SK-N-SH treated with all-trans-retinoic acid at 6 μM for 48 hours (cell line): Measurements from ENCODE around the gene BTNL9.

Experiments
- ATAC-seq: fragments of 200-7000 bp; cut with Tn5 transposase; 3 replicates; pipeline ENCODE4 v1.9.1; 2020; ENCODE audit warnings: mild to moderate bottlenecking, moderate library complexity
- ARNTL ChIP-seq: fragments of 450-650 bp; formaldehyde crosslinking; IDR thresholded peaks from 2 replicates; pipeline ENCODE4 v1.5.0; 2020; ENCODE audit warnings: low read depth, mild to moderate bottlenecking, moderate library complexity, borderline replicate concordance
- BACH2 ChIP-seq: fragments of 250-450 bp; sonication (Bioruptor Pico); IDR thresholded peaks from 2 replicates; pipeline ENCODE4 v1.9.0; 2021; ENCODE audit warnings: mild to moderate bottlenecking, borderline replicate concordance
- CREB5 ChIP-seq: fragments of 250-450 bp; sonication (Bioruptor Pico); IDR thresholded peaks from 2 replicates; pipeline ENCODE4 v1.5.1; 2020; ENCODE audit warnings: low read depth, mild to moderate bottlenecking, moderate library complexity
- CSDC2 ChIP-seq: fragments of 250-450 bp; sonication (Bioruptor Pico); IDR thresholded peaks from 2 replicates; pipeline ENCODE4 v1.5.0; 2020; ENCODE audit warnings: mild to moderate bottlenecking, moderate library complexity
- CSRNP3 ChIP-seq: fragments of 250-450 bp; sonication (Bioruptor Pico); IDR thresholded peaks from 2 replicates; pipeline ENCODE4 v1.5.1; 2021; ENCODE audit warnings: mild to moderate bottlenecking, moderate library complexity
- ESRRG ChIP-seq: fragments of 250-450 bp; sonication (Bioruptor Pico); IDR thresholded peaks from 2 replicates; pipeline ENCODE4 v1.6.1; 2021; ENCODE audit warnings: mild to moderate bottlenecking
- GLIS3 ChIP-seq: fragments of 250-450 bp; sonication (Bioruptor Pico); IDR thresholded peaks from 2 replicates; pipeline ENCODE4 v1.5.0; 2020; ENCODE audit warnings: mild to moderate bottlenecking, moderate library complexity
- ISL1 ChIP-seq: fragments of 250-450 bp; sonication (Bioruptor Pico); IDR thresholded peaks from 2 replicates; pipeline ENCODE4 v2.1.2; 2022; ENCODE audit warnings: mild to moderate bottlenecking, moderate library complexity
- OSR1 ChIP-seq: fragments of 250-450 bp; sonication (Bioruptor Pico); IDR thresholded peaks from 2 replicates; pipeline ENCODE4 v1.8.0; 2022; ENCODE audit warnings: moderate library complexity, mild to moderate bottlenecking, inconsistent platforms
- PATZ1 ChIP-seq: fragments of 250-450 bp; sonication (Bioruptor Pico); IDR thresholded peaks from 2 replicates; pipeline ENCODE4 v1.8.0; 2020; ENCODE audit warnings: mild to moderate bottlenecking, moderate library complexity, borderline replicate concordance
- POU6F1 ChIP-seq: fragments of 250-450 bp; sonication (Bioruptor Pico); IDR thresholded peaks from 2 replicates; pipeline ENCODE4 v1.8.0; 2021; ENCODE audit warnings: low read depth, mild to moderate bottlenecking, moderate library complexity, borderline replicate concordance
- PPARA ChIP-seq: fragments of 250-450 bp; sonication (Bioruptor Pico); IDR thresholded peaks from 2 replicates; pipeline ENCODE4 v1.5.0; 2020; ENCODE audit warnings: mild to moderate bottlenecking, borderline replicate concordance
- RARB ChIP-seq: fragments of 250-450 bp; sonication (Bioruptor Pico); IDR thresholded peaks from 2 replicates; pipeline ENCODE4 v1.8.0; 2021; ENCODE audit warnings: mild to moderate bottlenecking, moderate library complexity
- SNAI2 ChIP-seq: fragments of 250-450 bp; sonication (Bioruptor Pico); IDR thresholded peaks from 2 replicates; pipeline ENCODE4 v1.5.0; 2020; ENCODE audit warnings: mild to moderate bottlenecking, moderate library complexity
- TCF4 ChIP-seq: fragments of 250-450 bp; sonication (Bioruptor Pico); IDR thresholded peaks from 2 replicates; pipeline ENCODE4 v1.8.0; 2021; ENCODE audit warnings: mild to moderate bottlenecking, moderate library complexity, borderline replicate concordance
- TOX ChIP-seq: fragments of 250-450 bp; sonication (Bioruptor Pico); IDR thresholded peaks from 2 replicates; pipeline ENCODE4 v1.8.0; 2021; ENCODE audit warnings: mild to moderate bottlenecking, moderate library complexity, borderline replicate concordance
- TSHZ2 ChIP-seq: fragments of 250-450 bp; sonication (Bioruptor Pico); IDR thresholded peaks from 2 replicates; pipeline ENCODE4 v1.5.0; 2020; ENCODE audit warnings: mild to moderate bottlenecking, moderate library complexity
- ZC3H10 ChIP-seq: fragments of 250-450 bp; sonication (Bioruptor Pico); IDR thresholded peaks from 2 replicates; pipeline ENCODE4 v1.5.1; 2021; ENCODE audit warnings: mild to moderate bottlenecking, moderate library complexity
- ZFP3 ChIP-seq: fragments of 250-450 bp; sonication (Bioruptor Pico); IDR thresholded peaks from 2 replicates; pipeline ENCODE4 v1.5.0; 2020; ENCODE audit warnings: mild to moderate bottlenecking, moderate library complexity
- ZFP30 ChIP-seq: fragments of 450-650 bp; formaldehyde crosslinking; IDR thresholded peaks from 2 replicates; pipeline ENCODE4 v1.5.0; 2022; ENCODE audit warnings: mild to moderate bottlenecking, moderate library complexity
- ZNF565 ChIP-seq: fragments of 450-650 bp; formaldehyde crosslinking; conservative IDR thresholded peaks from 2 replicates; pipeline ENCODE4 v1.5.0; 2020; ENCODE audit warnings: low read depth, mild to moderate bottlenecking, moderate library complexity
- ZNF8 ChIP-seq: fragments of 450-650 bp; formaldehyde crosslinking; IDR thresholded peaks from 2 replicates; pipeline ENCODE4 v1.5.0; 2020; ENCODE audit warnings: mild to moderate bottlenecking, moderate library complexity

The BTNL9 gene

GRCh38 chr5:181061645-181062044, 21.6 kb downstream of the BTNL9 start (continued):
- TF ChIP-seq TSHZ2 (CRISPR knock-in tag) (no peak), ZNF565 (no peak), ISL1 (CRISPR knock-in tag) (no peak), CSDC2 (no peak)

- no peak for TF ChIP-seq BACH2
- TF ChIP-seq ARNTL = no peak
- TF ChIP-seq ZNF565 = no peak
- TF ChIP-seq SNAI2 (CRISPR knock-in tag) = no peak
- no peak for TF ChIP-seq OSR1 (CRISPR knock-in tag)
- TF ChIP-seq ZFP30 (CRISPR knock-in tag) = no peak
- TF ChIP-seq TOX (CRISPR knock-in tag) = no peak
- TF ChIP-seq CSDC2 = no peak
- no peak for TF ChIP-seq ESRRG
- TF ChIP-seq ZFP3 (CRISPR knock-in tag) = no peak
- TF ChIP-seq PPARA (CRISPR knock-in tag) = no peak
- TF ChIP-seq RARB = no peak
- no peak for TF ChIP-seq TCF4 (CRISPR knock-in tag)
- TF ChIP-seq TSHZ2 (CRISPR knock-in tag) = no peak
- no peak for TF ChIP-seq POU6F1
- no peak for TF ChIP-seq GLIS3 (CRISPR knock-in tag)
- no peak for TF ChIP-seq PATZ1 (CRISPR knock-in tag)
- TF ChIP-seq ZC3H10 (CRISPR knock-in tag) = no peak
- TF ChIP-seq CSRNP3 (CRISPR knock-in tag) = no peak
- no peak for TF ChIP-seq ZNF8
- TF ChIP-seq, all 23 proteins: peak for 0
Measured at GRCh38 chr5:181062631-181063030, 22.6 kb downstream of the BTNL9 start.

GRCh38 chr5:181063514-181063913, 23.4 kb downstream of the BTNL9 start:
- no peak for ATAC-seq
- no peak for TF ChIP-seq PPARA (CRISPR knock-in tag)
- no peak for TF ChIP-seq ZNF8
- no peak for TF ChIP-seq TOX (CRISPR knock-in tag)
- no peak for TF ChIP-seq ARNTL
- TF ChIP-seq CREB5 (CRISPR knock-in tag) = no peak
- TF ChIP-seq PATZ1 (CRISPR knock-in tag) = no peak
- no peak for TF ChIP-seq SNAI2 (CRISPR knock-in tag)
- no peak for TF ChIP-seq CSRNP3 (CRISPR knock-in tag)

More at GRCh38 chr5:181062631-181063030, 22.6 kb downstream of the BTNL9 start:
- no peak for ATAC-seq
